SU-DHL-6 (cell line): ENCODE data around the gene TECTA.

Experiments used
- H2AFZ ChIP-seq: fragments of 200-600 bp; sonication (generic); 2 replicates; pipeline ENCODE4 v1.6.1; 2014; ENCODE audit warnings: low read depth, mild to moderate bottlenecking, moderate library complexity, mixed read lengths, antibody characterized with exemption, low read length; ENCODE audit not compliant: severe bottlenecking
- H3F3A ChIP-seq: fragments of 200-600 bp; shearing (Covaris generic); 2 replicates; pipeline ENCODE4 v1.6.0; 2016; ENCODE audit warnings: antibody characterized with exemption, mild to moderate bottlenecking; ENCODE audit not compliant: insufficient read depth
- H3K27ac ChIP-seq: fragments of 200-600 bp; sonication (generic); 2 replicates; pipeline ENCODE4 v1.5.1; 2016; ENCODE audit warnings: low read depth, mild to moderate bottlenecking, low read length, moderate library complexity, mixed read lengths
- H3K27me3 ChIP-seq: fragments of 200-600 bp; sonication (generic), shearing (Covaris generic); 2 replicates; pipeline ENCODE4 v1.6.0; 2014; ENCODE audit warnings: mild to moderate bottlenecking, low read length
- H3K36me3 ChIP-seq: fragments of 200-600 bp; sonication (generic); 2 replicates; pipeline ENCODE4 v1.6.1; 2014; ENCODE audit warnings: mild to moderate bottlenecking, low read length, mixed read lengths
- H3K4me2 ChIP-seq: fragments of 300-600, 200-600 bp; shearing (Covaris generic), sonication (generic); 2 replicates; pipeline ENCODE4 v1.6.0; 2014; ENCODE audit warnings: low read length, low read depth, mild to moderate bottlenecking; ENCODE audit not compliant: poor library complexity, severe bottlenecking
- H3K4me3 ChIP-seq: fragments of 200-600 bp; sonication (generic); 2 replicates; pipeline ENCODE4 v1.5.1; 2014; ENCODE audit warnings: antibody characterized with exemption, low read length, mild to moderate bottlenecking, mixed read lengths; ENCODE audit not compliant: insufficient read depth, poor library complexity, severe bottlenecking
- H3K79me2 ChIP-seq: fragments of 200-600 bp; sonication (generic); 2 replicates; pipeline ENCODE4 v1.6.1; 2014; ENCODE audit warnings: mild to moderate bottlenecking, low read length, moderate library complexity; ENCODE audit not compliant: insufficient read depth
- H3K9ac ChIP-seq: fragments of 200-600 bp; sonication (generic); 2 replicates; pipeline ENCODE4 v1.7.0; 2014; ENCODE audit warnings: mild to moderate bottlenecking, low read length
- H3K9me2 ChIP-seq: fragments of 200-600 bp; sonication (generic); replicated peaks from 2 replicates; pipeline ENCODE4 v1.6.1; 2014; ENCODE audit warnings: low read length; ENCODE audit not compliant: insufficient read depth
- H3K9me3 ChIP-seq: fragments of 200-600 bp; sonication (generic); 2 replicates; pipeline ENCODE4 v1.6.1; 2014; ENCODE audit warnings: low read length, mixed read lengths; ENCODE audit not compliant: insufficient read depth
- H4K20me1 ChIP-seq: fragments of 200-600 bp; sonication (generic); 2 replicates; pipeline ENCODE4 v1.6.1; 2014; ENCODE audit warnings: low read depth, mild to moderate bottlenecking, antibody characterized with exemption, low read length, moderate library complexity, mixed read lengths
- CTCF ChIP-seq: fragments of 200-600 bp; sonication (generic); IDR thresholded peaks from one replicate; pipeline ENCODE4 v1.5.1; 2017; ENCODE audit warnings: antibody characterized with exemption, mild to moderate bottlenecking, low read length, moderate library complexity; ENCODE audit not compliant: insufficient read depth, poor library complexity, severe bottlenecking
- EZH2phosphoT487 ChIP-seq: fragments of 200-600 bp; sonication (generic), shearing (Covaris generic); conservative IDR thresholded peaks from 2 replicates; pipeline ENCODE4 v1.6.1; 2018; ENCODE audit warnings: mild to moderate bottlenecking, antibody characterized with exemption, low read length, moderate library complexity, mixed read lengths

TECTA gene

GRCh38 chr11:121108413-121108812, 7.4 kb downstream of the TECTA start:
- Histone ChIP-seq H3F3A (no peaks in the 10 kb centered on the region), H4K20me1 (no peaks in the 10 kb centered on the region), H3K9me2 (no peaks in the 10 kb centered on the region), H2AFZ (no peak overlapping the region), H3K9me3 (no peaks in the 10 kb centered on the region), H3K27me3 (no peaks in the 10 kb centered on the region), H3K9ac (no peak overlapping the region), H3K79me2 (no peaks in the 10 kb centered on the region), H3K4me3 (no peak overlapping the region), H3K4me2 (no peak overlapping the region), H3K27ac (no peak overlapping the region), H3K36me3 (no peaks in the 10 kb centered on the region)
- TF ChIP-seq EZH2phosphoT487, result no peak
- no peak for TF ChIP-seq CTCF

- no peaks in the 10 kb centered on the region for H3K9me3 ChIP-seq
- H3K27ac ChIP-seq, result no peak overlapping the region
- no peak overlapping the region for H3K4me2 ChIP-seq
- H3K9ac ChIP-seq, result no peak overlapping the region
- H3K4me3 ChIP-seq, result no peak overlapping the region
- no peak for TF ChIP-seq EZH2phosphoT487
- no peak for TF ChIP-seq CTCF
- no peaks in the 10 kb centered on the region for H3K27me3 ChIP-seq
- no peaks in the 10 kb centered on the region for H3K9me2 ChIP-seq
- no peak overlapping the region for H2AFZ ChIP-seq
- no peaks in the 10 kb centered on the region for H3F3A ChIP-seq
- no peaks in the 10 kb centered on the region for H3K79me2 ChIP-seq
- H3K36me3 ChIP-seq, result no peaks in the 10 kb centered on the region
- H4K20me1 ChIP-seq, result no peaks in the 10 kb centered on the region
These were observed 8.4 kb downstream of the TECTA start for GRCh38 chr11:121109471-121109870.

- Histone ChIP-seq H4K20me1 (no peaks in the 10 kb centered on the region), H3K9me3 (no peaks in the 10 kb centered on the region), H3F3A (no peaks in the 10 kb centered on the region), H3K79me2 (no peaks in the 10 kb centered on the region), H3K36me3 (no peaks in the 10 kb centered on the region), H3K27me3 (no peaks in the 10 kb centered on the region), H2AFZ (no peak overlapping the region), H3K27ac (no peak overlapping the region), H3K9ac (no peak overlapping the region), H3K4me3 (no peak overlapping the region), H3K9me2 (no peaks in the 10 kb centered on the region), H3K4me2 (no peak overlapping the region)
- TF ChIP-seq CTCF, result no peak
- no peak for TF ChIP-seq EZH2phosphoT487
These were observed 9.0 kb downstream of the TECTA start for GRCh38 chr11:121109916-121110586.
